NCI-H82 treated with DMSO at 0.1 percent for 48 hours (cell line): Measurements from ENCODE around the gene YY1.

Experiments
- DNase-seq: peaks from one replicate; lab custom pipeline; 2025; ENCODE audit not compliant: unreplicated experiment; lab: John Stamatoyannopoulos, UW

The YY1 gene

GRCh38 chr14:100330388-100330931, 91.5 kb downstream of the YY1 start:
- DNase-seq, result no peak

- DNase-seq, result no peak
Observed at GRCh38 chr14:100332071-100332639, 93.2 kb downstream of the YY1 start.
